Measurements from ENCODE around the gene ZNF552.
"Not testable (repeated sequence)": the region's sequence is repeated elsewhere in the genome, so short reads cannot be mapped to it uniquely, and the experiment has no call there.

Gene ZNF552

GRCh38 chr19:57817976-57818375 is 3.3 kb upstream of the ZNF552 start:
- DNase-seq = no peak

GRCh38 chr19:57816652-57817051 is 1.9 kb upstream of the ZNF552 start:
- DNase-seq = no peak

- DNase-seq = no peak
Measured at GRCh38 chr19:57815247-57816075, 748 bp upstream of the ZNF552 start.

- no peak for DNase-seq
Measured at GRCh38 chr19:57813919-57814504, 701 bp downstream of the ZNF552 start.

DNA sequence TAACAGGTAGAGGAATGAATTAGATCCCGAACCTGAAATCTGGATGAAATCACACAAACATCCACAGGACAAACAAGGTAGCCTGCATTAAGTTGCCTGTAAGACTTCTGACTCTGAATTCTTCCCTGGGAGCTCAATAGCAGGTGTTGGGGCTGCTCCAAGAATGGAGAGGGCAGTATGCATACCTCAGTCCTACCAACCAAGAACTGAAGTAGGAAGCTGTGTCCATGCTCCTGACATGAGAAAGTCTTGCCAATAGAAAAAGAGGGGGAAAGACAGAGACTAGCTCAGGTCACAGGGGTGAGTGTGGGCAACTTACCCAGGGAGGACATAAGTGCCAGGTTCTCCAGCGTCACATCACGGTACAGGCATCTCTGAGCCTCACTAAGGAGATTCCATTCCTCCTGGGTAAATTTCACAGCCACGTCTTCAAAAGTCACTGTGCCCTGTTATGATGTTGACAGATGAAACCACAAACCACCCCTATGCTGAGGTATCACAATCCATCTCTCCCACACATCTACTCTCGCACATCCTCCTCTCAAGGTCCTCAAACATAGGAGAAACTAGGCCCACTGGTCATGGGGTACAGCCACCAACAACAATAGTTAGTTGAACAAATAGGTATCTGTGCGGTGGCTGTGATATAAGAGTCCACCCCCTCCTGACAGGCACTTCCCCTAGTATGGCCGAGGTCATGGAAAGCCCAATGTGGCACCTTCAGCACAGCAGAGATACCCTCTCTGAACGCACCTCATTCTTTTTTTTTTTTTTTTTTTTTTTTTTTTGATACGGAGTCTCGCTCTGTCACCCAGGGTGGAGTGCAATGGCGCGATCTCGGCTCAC is 1.5 kb downstream of the ZNF552 start:
- not testable (repeated sequence) for DNase-seq

- no peak for DNase-seq
Measured at GRCh38 chr19:57812226-57812625, 2.5 kb downstream of the ZNF552 start.

GRCh38 chr19:57810410-57811295 is 4.1 kb downstream of the ZNF552 start:
- not testable (repeated sequence) for DNase-seq

GRCh38 chr19:57807541-57807940 is 7.2 kb downstream of the ZNF552 start:
- DNase-seq = no peak

- DNase-seq = no peak
Measured at GRCh38 chr19:57803594-57804325, 11.0 kb downstream of the ZNF552 start.

DNA sequence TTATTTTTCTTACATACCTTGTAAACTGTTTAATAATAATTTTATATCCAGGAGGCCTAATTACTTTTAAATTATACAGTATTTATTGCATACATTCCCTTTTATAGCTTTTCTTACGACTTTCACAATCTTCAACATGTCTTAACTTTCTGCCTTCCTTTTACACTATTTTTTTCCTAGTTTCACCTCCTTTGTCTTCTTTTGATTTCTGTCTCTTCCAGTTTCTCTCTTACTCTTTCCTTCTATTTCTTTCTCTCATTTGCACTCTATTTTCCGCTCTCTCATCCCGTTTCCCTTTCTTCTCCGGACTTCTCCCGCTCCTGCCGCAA is 11.5 kb downstream of the ZNF552 start:
- no peak for DNase-seq

DNA sequence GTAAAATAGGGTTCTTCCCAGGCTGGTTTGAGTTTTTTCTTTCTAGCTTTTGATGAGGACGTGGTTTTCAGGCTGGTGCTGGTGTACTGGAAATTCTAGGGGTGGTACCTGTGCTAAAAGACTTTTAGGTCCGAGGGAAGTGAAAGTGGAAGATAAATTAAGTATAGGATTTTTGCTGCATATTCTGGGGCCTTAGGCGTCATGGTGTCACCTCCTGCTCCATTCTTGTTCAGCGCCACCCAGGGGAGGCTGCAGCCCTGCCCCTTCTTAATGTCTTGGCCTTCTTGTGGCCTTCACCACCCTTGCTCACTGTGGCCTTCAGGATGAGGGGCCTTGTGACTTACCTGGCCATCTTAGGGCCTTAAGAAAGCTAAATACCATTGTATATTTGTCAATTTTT is 12.4 kb downstream of the ZNF552 start:
- no peak for DNase-seq

DNA sequence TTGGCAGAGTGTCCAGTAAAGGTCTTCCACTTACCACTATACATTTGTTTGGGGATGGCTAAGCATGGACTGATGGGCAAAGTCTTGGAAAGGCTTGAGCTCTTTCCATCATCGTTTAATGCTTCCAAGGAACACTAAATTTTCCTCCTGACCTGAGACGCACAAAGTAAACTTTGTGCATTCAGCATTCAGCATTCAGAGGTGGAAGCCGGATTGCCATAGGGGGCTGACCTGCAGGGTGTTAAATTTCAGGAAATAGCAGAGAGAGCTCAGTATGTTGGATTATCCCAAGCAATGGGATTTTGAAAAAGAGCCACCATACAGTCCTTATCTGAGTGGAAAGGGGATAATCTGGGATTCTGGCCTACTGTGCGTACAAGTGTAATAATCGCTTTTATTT is 14.0 kb downstream of the ZNF552 start:
- DNase-seq = no peak

DNA sequence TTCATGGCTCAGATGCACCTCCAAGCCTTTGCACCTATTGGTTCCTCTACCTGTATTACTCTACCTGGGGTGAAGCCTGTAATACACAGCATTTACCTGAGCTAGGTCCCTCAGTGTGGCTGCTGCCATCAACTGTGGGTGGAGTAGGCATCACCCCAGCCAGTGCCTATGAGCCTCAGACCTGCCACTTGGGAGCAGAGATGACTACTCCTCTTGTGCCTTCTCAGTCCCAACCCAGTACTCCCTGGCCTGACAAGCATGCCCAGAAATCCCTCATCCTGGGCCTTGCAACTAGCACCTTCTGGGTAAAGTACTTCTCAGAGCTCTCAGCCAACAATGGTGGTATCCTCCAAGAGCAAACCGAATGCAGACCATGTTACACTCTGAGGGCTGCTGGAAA is 18.1 kb downstream of the ZNF552 start:
- not testable (repeated sequence) for DNase-seq

- no peak for DNase-seq
Measured at GRCh38 chr19:57789288-57789687, 25.4 kb downstream of the ZNF552 start.

- DNase-seq = no peak
Measured at GRCh38 chr19:57788114-57788692, 26.5 kb downstream of the ZNF552 start.

DNA sequence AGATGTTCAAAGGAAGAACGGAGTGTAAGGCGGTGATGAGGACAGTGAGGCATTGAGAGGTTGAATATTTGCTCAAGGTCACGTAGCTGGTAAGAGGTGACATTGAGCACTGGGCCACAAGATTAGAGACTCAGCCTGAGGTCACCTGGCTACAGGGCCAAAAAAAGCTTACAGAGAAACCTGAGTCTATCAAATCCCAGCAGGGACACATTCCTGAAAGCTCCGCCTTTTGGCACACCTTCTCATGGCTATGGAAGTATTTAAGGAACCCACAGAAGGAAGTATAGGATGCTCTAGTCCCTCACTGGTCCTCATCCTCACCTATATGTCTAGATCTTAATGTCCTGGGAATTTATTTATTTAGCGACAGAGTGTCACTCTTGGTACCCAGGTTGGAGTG is 27.8 kb downstream of the ZNF552 start:
- DNase-seq = no peak

- DNase-seq = no peak
Measured at GRCh38 chr19:57786286-57786685, 28.4 kb downstream of the ZNF552 start.

GRCh38 chr19:57779220-57779845 is 35.4 kb downstream of the ZNF552 start:
- DNase-seq = no peak

- no peak for DNase-seq
Measured at GRCh38 chr19:57778336-57778735, 36.4 kb downstream of the ZNF552 start.

GRCh38 chr19:57776764-57777296 is 37.9 kb downstream of the ZNF552 start:
- no peak for DNase-seq

GRCh38 chr19:57773488-57773887 is 41.2 kb downstream of the ZNF552 start:
- no peak for DNase-seq
